Measurements from ENCODE around the gene OR4D10. TPM values are rescaled to one million over a fixed set of nuclear protein-coding genes. Genes with fewer than 3 reads are reported as not detected.

OR4D10 gene
- total and polyA plus RNA-seq, 2 of the 8 experiments (the other 6 are each of a cell fraction or from before 2014, with no cell fraction given), result not detected

DNA sequence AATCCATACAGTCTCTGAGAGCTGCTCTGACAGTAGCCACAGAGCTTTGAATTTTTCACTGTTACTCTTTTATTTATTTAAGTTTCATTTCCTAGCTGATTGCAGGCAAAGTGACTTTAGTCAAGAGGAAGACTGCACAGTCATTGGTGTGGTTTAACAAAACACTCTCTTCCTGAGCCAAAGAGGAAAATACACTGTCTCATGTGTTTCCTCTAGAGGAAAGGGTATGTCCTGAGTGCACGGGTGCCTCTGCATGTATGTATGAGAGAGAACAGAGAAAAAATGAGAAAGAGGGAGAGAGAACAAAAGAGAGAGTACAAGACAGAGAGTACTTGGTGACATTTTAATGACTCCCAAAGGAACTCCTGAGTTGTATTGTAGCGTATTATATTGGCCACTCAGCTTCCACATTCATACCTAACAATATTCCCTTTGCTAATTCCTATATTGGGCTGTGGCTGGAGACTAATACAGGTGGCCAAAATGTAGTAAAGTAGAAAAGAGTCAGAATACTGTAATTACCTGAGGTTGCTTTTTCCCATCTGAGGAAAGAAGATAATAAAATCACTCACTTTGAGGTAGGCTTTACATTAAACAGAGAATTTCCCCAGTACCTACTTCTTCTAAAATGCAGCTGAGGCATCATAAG is 38.0 kb downstream of the OR4D10 start, which contains the start of gene OR4D9 (continued):
- TF ChIP-seq, protein P1, sequence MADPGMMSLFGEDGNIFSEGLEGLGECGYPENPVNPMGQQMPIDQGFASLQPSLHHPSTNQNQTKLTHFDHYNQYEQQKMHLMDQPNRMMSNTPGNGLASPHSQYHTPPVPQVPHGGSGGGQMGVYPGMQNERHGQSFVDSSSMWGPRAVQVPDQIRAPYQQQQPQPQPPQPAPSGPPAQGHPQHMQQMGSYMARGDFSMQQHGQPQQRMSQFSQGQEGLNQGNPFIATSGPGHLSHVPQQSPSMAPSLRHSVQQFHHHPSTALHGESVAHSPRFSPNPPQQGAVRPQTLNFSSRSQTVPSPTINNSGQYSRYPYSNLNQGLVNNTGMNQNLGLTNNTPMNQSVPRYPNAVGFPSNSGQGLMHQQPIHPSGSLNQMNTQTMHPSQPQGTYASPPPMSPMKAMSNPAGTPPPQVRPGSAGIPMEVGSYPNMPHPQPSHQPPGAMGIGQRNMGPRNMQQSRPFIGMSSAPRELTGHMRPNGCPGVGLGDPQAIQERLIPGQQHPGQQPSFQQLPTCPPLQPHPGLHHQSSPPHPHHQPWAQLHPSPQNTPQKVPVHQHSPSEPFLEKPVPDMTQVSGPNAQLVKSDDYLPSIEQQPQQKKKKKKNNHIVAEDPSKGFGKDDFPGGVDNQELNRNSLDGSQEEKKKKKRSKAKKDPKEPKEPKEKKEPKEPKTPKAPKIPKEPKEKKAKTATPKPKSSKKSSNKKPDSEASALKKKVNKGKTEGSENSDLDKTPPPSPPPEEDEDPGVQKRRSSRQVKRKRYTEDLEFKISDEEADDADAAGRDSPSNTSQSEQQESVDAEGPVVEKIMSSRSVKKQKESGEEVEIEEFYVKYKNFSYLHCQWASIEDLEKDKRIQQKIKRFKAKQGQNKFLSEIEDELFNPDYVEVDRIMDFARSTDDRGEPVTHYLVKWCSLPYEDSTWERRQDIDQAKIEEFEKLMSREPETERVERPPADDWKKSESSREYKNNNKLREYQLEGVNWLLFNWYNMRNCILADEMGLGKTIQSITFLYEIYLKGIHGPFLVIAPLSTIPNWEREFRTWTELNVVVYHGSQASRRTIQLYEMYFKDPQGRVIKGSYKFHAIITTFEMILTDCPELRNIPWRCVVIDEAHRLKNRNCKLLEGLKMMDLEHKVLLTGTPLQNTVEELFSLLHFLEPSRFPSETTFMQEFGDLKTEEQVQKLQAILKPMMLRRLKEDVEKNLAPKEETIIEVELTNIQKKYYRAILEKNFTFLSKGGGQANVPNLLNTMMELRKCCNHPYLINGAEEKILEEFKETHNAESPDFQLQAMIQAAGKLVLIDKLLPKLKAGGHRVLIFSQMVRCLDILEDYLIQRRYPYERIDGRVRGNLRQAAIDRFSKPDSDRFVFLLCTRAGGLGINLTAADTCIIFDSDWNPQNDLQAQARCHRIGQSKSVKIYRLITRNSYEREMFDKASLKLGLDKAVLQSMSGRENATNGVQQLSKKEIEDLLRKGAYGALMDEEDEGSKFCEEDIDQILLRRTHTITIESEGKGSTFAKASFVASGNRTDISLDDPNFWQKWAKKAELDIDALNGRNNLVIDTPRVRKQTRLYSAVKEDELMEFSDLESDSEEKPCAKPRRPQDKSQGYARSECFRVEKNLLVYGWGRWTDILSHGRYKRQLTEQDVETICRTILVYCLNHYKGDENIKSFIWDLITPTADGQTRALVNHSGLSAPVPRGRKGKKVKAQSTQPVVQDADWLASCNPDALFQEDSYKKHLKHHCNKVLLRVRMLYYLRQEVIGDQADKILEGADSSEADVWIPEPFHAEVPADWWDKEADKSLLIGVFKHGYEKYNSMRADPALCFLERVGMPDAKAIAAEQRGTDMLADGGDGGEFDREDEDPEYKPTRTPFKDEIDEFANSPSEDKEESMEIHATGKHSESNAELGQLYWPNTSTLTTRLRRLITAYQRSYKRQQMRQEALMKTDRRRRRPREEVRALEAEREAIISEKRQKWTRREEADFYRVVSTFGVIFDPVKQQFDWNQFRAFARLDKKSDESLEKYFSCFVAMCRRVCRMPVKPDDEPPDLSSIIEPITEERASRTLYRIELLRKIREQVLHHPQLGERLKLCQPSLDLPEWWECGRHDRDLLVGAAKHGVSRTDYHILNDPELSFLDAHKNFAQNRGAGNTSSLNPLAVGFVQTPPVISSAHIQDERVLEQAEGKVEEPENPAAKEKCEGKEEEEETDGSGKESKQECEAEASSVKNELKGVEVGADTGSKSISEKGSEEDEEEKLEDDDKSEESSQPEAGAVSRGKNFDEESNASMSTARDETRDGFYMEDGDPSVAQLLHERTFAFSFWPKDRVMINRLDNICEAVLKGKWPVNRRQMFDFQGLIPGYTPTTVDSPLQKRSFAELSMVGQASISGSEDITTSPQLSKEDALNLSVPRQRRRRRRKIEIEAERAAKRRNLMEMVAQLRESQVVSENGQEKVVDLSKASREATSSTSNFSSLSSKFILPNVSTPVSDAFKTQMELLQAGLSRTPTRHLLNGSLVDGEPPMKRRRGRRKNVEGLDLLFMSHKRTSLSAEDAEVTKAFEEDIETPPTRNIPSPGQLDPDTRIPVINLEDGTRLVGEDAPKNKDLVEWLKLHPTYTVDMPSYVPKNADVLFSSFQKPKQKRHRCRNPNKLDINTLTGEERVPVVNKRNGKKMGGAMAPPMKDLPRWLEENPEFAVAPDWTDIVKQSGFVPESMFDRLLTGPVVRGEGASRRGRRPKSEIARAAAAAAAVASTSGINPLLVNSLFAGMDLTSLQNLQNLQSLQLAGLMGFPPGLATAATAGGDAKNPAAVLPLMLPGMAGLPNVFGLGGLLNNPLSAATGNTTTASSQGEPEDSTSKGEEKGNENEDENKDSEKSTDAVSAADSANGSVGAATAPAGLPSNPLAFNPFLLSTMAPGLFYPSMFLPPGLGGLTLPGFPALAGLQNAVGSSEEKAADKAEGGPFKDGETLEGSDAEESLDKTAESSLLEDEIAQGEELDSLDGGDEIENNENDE (IDR thresholded peaks at IDR 0.05; ENCODE audit: insufficient replicate concordance, low read length), result no peak
- TF ChIP-seq SIN3A (conservative IDR thresholded peaks at IDR 0.05 in 1 of 2, IDR thresholded peaks at IDR 0.05 in 1 of 2; ENCODE audit: low read depth in 1 of 2, low read length in 2 of 2), result no peak
- no peak for TF ChIP-seq RAD21 (IDR thresholded peaks at IDR 0.05 in 1 of 2, conservative IDR thresholded peaks at IDR 0.05 in 1 of 2; ENCODE audit: low read depth in 2 of 2, low read length in 2 of 2)
- TF ChIP-seq, protein P2, sequence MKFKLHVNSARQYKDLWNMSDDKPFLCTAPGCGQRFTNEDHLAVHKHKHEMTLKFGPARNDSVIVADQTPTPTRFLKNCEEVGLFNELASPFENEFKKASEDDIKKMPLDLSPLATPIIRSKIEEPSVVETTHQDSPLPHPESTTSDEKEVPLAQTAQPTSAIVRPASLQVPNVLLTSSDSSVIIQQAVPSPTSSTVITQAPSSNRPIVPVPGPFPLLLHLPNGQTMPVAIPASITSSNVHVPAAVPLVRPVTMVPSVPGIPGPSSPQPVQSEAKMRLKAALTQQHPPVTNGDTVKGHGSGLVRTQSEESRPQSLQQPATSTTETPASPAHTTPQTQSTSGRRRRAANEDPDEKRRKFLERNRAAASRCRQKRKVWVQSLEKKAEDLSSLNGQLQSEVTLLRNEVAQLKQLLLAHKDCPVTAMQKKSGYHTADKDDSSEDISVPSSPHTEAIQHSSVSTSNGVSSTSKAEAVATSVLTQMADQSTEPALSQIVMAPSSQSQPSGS (IDR thresholded peaks at IDR 0.05; ENCODE audit: low read length), result no peak
- no peak for TF ChIP-seq POLR2A (IDR thresholded peaks at IDR 0.05; ENCODE audit: control extremely low read depth in 1 of 2, low read depth in 2 of 2, low read length in 2 of 2)
- TF ChIP-seq JUN (IDR thresholded peaks at IDR 0.05; ENCODE audit: low read depth, low read length), result no peak
- no peak for TF ChIP-seq GTF2F1 (IDR thresholded peaks at IDR 0.05; ENCODE audit: borderline replicate concordance, low read depth, low read length)
- TF ChIP-seq CBX8 (IDR thresholded peaks at IDR 0.05; ENCODE audit: borderline replicate concordance, low read depth, low read length), result no peak
